ENCODE data around the gene CACNG6. TPM values are rescaled to one million over a fixed set of nuclear protein-coding genes. Genes with fewer than 3 reads are reported as not detected.

Gene CACNG6, protein sequence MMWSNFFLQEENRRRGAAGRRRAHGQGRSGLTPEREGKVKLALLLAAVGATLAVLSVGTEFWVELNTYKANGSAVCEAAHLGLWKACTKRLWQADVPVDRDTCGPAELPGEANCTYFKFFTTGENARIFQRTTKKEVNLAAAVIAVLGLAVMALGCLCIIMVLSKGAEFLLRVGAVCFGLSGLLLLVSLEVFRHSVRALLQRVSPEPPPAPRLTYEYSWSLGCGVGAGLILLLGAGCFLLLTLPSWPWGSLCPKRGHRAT
- polyA plus RNA-seq (2012; rRNA removed), result 0.96 and 1.2 TPM in 2 replicates
- 0.42 and 0.63 TPM in 2 replicates for polyA plus RNA-seq (2012; cell fraction: cytosol; rRNA removed)
- polyA plus RNA-seq (2012; cell fraction: nucleus; rRNA removed), result 1.6 and 2.3 TPM in 2 replicates

DNA sequence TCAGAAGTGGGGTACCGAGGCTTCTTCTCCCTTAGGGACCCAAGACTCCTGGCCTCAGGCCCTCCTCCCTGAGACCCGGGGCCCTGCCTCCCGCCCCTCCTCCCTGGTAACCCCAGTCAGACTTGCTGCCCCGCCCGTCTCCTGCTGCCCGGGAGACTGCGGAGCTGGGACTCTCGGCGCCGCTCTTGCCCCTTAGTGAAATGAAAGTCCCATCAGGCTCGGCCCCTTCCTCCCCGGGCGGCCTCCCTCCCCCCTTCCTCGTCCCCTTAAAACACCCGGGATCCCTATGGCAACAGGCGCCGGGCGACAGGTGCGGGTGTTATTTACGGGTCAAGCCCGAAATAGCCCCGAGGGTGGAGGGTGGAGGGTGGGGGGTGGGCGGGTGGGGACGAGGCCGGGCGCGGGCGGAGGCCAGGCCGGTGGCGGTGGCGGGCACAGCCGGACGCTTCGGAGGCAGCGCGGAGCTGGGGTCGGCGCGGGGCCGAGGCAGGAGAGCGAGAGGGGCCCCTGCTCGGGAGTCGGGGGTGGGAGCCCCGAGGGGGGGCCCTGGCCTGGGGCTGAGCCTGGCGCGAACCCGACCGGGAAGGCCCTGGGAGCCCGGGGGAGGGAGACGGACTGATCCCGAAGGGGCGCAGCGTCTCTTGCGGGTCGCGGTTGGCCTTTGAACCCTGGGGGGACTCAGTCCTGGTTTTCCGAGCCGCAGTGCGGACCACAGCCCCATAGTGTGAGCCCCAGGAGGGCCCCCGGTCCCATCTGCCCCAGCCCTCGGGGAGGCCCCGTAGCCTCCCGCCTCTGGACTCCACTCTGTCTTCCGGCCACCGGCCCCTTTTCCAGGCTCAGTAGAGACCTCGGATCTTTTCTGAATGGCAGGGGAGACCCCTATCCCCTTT is at the start of gene CACNG6:
Gene CACNG6 (plus strand): TSS at position 414 of the 890 bp plus-strand sequence. CDS start 1,241 bp downstream, outside the sequence.
- Histone ChIP-seq H3K4me2 (peak within 1 kb of the TSS; percentile 69; the same call in 1 of the 2 replicates), H3F3A (replicated peaks; ENCODE audit: insufficient read depth) (peaks cover 24% of the 10 kb centered on the region), H3K27me3 (ENCODE audit: insufficient read depth) (peaks cover 5% of the 10 kb centered on the region; the same call in 1 of the 2 replicates), H2AFZ (ENCODE audit: low read depth) (no peak within 1 kb of the TSS), H3K4me3 (ENCODE audit: low read depth in 2 of 2, low read length in 1 of 2) (peak within 1 kb of the TSS; percentile 42 to 47; a peak in 3 of 4 replicates), H3K9me3 (no peaks in the 10 kb centered on the region), H3K36me3 (replicated peaks in 1 of 2; ENCODE audit: control insufficient read depth in 1 of 2, insufficient read depth in 2 of 2, low read length in 1 of 2) (no peaks in the 10 kb centered on the region), H4K20me1 (ENCODE audit: insufficient read depth) (no peaks in the 10 kb centered on the region), H3K79me2 (ENCODE audit: insufficient read depth) (no peaks in the 10 kb centered on the region), H3K9me2 (no peaks in the 10 kb centered on the region), H3K9ac (peak within 1 kb of the TSS; percentile 39; the same call in 1 of the 2 replicates), H3K27ac (ENCODE audit: low read depth in 2 of 2, low read length in 1 of 2) (no peak within 1 kb of the TSS; a peak in 1 of 4 replicates), H3K4me1 (ENCODE audit: control insufficient read depth in 1 of 2, insufficient read depth in 2 of 2, low read depth in 1 of 2, low read length in 1 of 2) (peaks cover 16 to 18% of the 10 kb centered on the region in 2 experiments; a peak in 3 of 4 replicates)
- peak; percentile 73 for DNase-seq
- TF ChIP-seq EP300 (IDR thresholded peaks at IDR 0.05; ENCODE audit: borderline replicate concordance in 1 of 2, low read depth in 1 of 2, low read length in 1 of 2), result no peak
- TF ChIP-seq TAF1 (IDR thresholded peaks at IDR 0.05; ENCODE audit: borderline replicate concordance, low read depth, low read length), result no peak
- no peak for TF ChIP-seq FOXM1 (IDR thresholded peaks at IDR 0.05; ENCODE audit: low read depth)
- no peak for TF ChIP-seq SMC3 (IDR thresholded peaks at IDR 0.05; ENCODE audit: low read depth, low read length)
- TF ChIP-seq, protein P1, sequence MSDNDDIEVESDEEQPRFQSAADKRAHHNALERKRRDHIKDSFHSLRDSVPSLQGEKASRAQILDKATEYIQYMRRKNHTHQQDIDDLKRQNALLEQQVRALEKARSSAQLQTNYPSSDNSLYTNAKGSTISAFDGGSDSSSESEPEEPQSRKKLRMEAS (IDR thresholded peaks at IDR 0.05; ENCODE audit: low read depth), result no peak
- TF ChIP-seq, protein P2, sequence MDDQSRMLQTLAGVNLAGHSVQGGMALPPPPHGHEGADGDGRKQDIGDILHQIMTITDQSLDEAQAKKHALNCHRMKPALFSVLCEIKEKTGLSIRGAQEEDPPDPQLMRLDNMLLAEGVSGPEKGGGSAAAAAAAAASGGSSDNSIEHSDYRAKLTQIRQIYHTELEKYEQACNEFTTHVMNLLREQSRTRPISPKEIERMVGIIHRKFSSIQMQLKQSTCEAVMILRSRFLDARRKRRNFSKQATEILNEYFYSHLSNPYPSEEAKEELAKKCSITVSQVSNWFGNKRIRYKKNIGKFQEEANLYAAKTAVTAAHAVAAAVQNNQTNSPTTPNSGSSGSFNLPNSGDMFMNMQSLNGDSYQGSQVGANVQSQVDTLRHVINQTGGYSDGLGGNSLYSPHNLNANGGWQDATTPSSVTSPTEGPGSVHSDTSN (IDR thresholded peaks at IDR 0.05), result no peak
- TF ChIP-seq, protein P3, sequence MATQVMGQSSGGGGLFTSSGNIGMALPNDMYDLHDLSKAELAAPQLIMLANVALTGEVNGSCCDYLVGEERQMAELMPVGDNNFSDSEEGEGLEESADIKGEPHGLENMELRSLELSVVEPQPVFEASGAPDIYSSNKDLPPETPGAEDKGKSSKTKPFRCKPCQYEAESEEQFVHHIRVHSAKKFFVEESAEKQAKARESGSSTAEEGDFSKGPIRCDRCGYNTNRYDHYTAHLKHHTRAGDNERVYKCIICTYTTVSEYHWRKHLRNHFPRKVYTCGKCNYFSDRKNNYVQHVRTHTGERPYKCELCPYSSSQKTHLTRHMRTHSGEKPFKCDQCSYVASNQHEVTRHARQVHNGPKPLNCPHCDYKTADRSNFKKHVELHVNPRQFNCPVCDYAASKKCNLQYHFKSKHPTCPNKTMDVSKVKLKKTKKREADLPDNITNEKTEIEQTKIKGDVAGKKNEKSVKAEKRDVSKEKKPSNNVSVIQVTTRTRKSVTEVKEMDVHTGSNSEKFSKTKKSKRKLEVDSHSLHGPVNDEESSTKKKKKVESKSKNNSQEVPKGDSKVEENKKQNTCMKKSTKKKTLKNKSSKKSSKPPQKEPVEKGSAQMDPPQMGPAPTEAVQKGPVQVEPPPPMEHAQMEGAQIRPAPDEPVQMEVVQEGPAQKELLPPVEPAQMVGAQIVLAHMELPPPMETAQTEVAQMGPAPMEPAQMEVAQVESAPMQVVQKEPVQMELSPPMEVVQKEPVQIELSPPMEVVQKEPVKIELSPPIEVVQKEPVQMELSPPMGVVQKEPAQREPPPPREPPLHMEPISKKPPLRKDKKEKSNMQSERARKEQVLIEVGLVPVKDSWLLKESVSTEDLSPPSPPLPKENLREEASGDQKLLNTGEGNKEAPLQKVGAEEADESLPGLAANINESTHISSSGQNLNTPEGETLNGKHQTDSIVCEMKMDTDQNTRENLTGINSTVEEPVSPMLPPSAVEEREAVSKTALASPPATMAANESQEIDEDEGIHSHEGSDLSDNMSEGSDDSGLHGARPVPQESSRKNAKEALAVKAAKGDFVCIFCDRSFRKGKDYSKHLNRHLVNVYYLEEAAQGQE (IDR thresholded peaks at IDR 0.05; ENCODE audit: low read depth, low read length), result no peak
- no peak for TF ChIP-seq JUND (IDR thresholded peaks at IDR 0.05)
- TF ChIP-seq, protein P4, sequence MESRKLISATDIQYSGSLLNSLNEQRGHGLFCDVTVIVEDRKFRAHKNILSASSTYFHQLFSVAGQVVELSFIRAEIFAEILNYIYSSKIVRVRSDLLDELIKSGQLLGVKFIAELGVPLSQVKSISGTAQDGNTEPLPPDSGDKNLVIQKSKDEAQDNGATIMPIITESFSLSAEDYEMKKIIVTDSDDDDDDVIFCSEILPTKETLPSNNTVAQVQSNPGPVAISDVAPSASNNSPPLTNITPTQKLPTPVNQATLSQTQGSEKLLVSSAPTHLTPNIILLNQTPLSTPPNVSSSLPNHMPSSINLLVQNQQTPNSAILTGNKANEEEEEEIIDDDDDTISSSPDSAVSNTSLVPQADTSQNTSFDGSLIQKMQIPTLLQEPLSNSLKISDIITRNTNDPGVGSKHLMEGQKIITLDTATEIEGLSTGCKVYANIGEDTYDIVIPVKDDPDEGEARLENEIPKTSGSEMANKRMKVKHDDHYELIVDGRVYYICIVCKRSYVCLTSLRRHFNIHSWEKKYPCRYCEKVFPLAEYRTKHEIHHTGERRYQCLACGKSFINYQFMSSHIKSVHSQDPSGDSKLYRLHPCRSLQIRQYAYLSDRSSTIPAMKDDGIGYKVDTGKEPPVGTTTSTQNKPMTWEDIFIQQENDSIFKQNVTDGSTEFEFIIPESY (IDR thresholded peaks at IDR 0.05; ENCODE audit: borderline replicate concordance, low read depth), result no peak
- TF ChIP-seq MXI1 (IDR thresholded peaks at IDR 0.05; ENCODE audit: low read depth, low read length), result no peak
- TF ChIP-seq YY1 (IDR thresholded peaks at IDR 0.05; ENCODE audit: low read depth), result no peak
- no peak for TF ChIP-seq ELF1 (IDR thresholded peaks at IDR 0.05)
- TF ChIP-seq EZH2phosphoT487 (IDR thresholded peaks at IDR 0.05; ENCODE audit: borderline replicate concordance, low read depth), result no peak
- TF ChIP-seq, protein P5, sequence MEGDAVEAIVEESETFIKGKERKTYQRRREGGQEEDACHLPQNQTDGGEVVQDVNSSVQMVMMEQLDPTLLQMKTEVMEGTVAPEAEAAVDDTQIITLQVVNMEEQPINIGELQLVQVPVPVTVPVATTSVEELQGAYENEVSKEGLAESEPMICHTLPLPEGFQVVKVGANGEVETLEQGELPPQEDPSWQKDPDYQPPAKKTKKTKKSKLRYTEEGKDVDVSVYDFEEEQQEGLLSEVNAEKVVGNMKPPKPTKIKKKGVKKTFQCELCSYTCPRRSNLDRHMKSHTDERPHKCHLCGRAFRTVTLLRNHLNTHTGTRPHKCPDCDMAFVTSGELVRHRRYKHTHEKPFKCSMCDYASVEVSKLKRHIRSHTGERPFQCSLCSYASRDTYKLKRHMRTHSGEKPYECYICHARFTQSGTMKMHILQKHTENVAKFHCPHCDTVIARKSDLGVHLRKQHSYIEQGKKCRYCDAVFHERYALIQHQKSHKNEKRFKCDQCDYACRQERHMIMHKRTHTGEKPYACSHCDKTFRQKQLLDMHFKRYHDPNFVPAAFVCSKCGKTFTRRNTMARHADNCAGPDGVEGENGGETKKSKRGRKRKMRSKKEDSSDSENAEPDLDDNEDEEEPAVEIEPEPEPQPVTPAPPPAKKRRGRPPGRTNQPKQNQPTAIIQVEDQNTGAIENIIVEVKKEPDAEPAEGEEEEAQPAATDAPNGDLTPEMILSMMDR (IDR thresholded peaks at IDR 0.05), result no peak
- TF ChIP-seq NFIC (IDR thresholded peaks at IDR 0.05; ENCODE audit: borderline replicate concordance), result no peak
- TF ChIP-seq CHD2 (IDR thresholded peaks at IDR 0.05; ENCODE audit: low read length, partially characterized antibody), result no peak
- no peak for TF ChIP-seq RCOR1 (IDR thresholded peaks at IDR 0.05; ENCODE audit: low read length)
- TF ChIP-seq, protein P6, sequence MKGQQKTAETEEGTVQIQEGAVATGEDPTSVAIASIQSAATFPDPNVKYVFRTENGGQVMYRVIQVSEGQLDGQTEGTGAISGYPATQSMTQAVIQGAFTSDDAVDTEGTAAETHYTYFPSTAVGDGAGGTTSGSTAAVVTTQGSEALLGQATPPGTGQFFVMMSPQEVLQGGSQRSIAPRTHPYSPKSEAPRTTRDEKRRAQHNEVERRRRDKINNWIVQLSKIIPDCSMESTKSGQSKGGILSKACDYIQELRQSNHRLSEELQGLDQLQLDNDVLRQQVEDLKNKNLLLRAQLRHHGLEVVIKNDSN (IDR thresholded peaks at IDR 0.05; ENCODE audit: borderline replicate concordance, low read depth), result no peak
- TF ChIP-seq, protein P7, sequence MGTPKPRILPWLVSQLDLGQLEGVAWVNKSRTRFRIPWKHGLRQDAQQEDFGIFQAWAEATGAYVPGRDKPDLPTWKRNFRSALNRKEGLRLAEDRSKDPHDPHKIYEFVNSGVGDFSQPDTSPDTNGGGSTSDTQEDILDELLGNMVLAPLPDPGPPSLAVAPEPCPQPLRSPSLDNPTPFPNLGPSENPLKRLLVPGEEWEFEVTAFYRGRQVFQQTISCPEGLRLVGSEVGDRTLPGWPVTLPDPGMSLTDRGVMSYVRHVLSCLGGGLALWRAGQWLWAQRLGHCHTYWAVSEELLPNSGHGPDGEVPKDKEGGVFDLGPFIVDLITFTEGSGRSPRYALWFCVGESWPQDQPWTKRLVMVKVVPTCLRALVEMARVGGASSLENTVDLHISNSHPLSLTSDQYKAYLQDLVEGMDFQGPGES (IDR thresholded peaks at IDR 0.05; ENCODE audit: low read depth, low read length), result no peak
- POLR2A ChIA-PET, result no interaction called here
- CTCF ChIA-PET, result interaction anchor here (0.6 kb wide), 1 partner anchor 174 kb away, joined by 3 read pairs; no protein-coding TSS in a partner anchor
- WGBS (ENCODE audit: low lambda C conversion rate), result 13% methylated on average over 39 of the region's 66 CpGs

Data from SK-N-SH (cell line).